ENCODE results near the gene DOC2B.

The DOC2B gene

DNA sequence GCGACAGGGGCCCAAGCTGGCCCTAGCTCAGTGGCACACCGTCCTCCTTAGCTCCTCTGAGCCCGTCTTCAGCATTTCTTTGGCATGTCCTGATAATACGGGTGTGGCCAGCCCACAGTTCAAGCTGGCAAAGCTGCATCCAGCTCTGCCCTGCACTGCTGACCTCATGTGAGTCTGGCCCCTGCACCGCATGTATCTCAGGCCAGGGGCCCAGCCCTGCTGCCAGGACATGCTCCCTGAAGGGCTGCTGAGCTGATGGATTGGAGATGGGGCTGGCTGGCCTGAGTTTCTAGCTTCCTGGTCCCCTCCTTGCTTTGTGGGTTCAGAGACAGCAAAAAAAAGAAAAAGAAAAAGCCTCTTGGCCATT lies 2.4 kb downstream of the DOC2B start:
- POLR2A ChIA-PET = no interaction called here
- CTCF ChIA-PET = interaction anchor here (0.6 kb wide), 1 partner anchor 130 kb away, joined by 3 read pairs; no protein-coding TSS in a partner anchor
- no peak for TF ChIP-seq SP1 (IDR thresholded peaks at IDR 0.05)
- TF ChIP-seq L3MBTL2 (conservative IDR thresholded peaks at IDR 0.05) = no peak
- TF ChIP-seq, protein P1, sequence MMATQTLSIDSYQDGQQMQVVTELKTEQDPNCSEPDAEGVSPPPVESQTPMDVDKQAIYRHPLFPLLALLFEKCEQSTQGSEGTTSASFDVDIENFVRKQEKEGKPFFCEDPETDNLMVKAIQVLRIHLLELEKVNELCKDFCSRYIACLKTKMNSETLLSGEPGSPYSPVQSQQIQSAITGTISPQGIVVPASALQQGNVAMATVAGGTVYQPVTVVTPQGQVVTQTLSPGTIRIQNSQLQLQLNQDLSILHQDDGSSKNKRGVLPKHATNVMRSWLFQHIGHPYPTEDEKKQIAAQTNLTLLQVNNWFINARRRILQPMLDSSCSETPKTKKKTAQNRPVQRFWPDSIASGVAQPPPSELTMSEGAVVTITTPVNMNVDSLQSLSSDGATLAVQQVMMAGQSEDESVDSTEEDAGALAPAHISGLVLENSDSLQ (IDR thresholded peaks at IDR 0.05) = no peak
- no peak for TF ChIP-seq FOXM1 (IDR thresholded peaks at IDR 0.05; ENCODE audit: borderline replicate concordance)
- no peak for TF ChIP-seq NFRKB (IDR thresholded peaks at IDR 0.05)
- TF ChIP-seq ZNF384 (IDR thresholded peaks at IDR 0.05) = no peak
- TF ChIP-seq TARDBP (IDR thresholded peaks at IDR 0.05) = no peak
- no peak for TF ChIP-seq FOXK2 (IDR thresholded peaks at IDR 0.05)
- no peak for TF ChIP-seq CTBP1 (IDR thresholded peaks at IDR 0.05; ENCODE audit: borderline replicate concordance)
- no peak for TF ChIP-seq ARNT (IDR thresholded peaks at IDR 0.05)
- no peak for TF ChIP-seq SUZ12 (IDR thresholded peaks at IDR 0.05)
- TF ChIP-seq ELF4 (IDR thresholded peaks at IDR 0.05) = no peak
- TF ChIP-seq HDGF (IDR thresholded peaks at IDR 0.05; ENCODE audit: borderline replicate concordance) = no peak
- TF ChIP-seq LEF1 (IDR thresholded peaks at IDR 0.05; ENCODE audit: borderline replicate concordance) = no peak
- no peak for DNase-seq (ENCODE audit: extremely low spot score)

DNA sequence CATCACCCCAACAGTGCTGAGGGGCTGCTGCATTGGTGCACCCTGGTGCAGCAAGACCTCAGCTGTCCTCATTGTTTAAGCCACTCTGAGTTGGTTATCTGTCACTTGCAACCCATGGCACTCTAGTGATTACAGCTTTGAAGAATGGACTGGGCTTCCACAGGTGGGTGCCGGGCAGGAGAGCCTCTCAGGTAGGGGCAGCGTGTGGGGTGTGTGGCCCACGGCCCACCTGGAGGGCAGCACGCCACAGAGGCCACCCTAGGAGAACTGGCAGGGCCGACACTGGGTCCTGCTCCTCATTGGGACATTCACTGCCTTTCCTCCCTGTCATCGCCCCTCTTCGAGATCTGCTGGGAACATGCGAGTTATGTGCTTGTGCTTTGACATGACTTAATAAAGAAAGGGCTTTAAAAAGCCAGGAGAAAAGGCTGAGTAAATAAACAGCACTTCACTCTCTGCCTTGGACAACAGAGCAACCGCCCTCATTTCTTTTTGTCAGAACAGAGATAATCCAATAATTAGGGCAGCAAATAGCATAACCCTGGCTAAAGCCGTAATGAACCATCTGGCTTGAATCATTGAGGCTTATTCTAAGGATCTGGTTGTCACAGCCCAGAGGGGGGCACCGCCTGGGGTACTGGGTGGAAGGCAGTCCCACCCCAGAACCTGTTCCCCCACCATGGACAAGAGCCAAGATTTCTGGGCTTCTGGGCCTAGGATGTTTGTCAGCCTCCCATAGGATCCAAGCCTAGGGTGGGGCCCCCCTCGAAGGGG lies 3.0 kb downstream of the DOC2B start:
- CTCF ChIA-PET = no interaction called here

DNA sequence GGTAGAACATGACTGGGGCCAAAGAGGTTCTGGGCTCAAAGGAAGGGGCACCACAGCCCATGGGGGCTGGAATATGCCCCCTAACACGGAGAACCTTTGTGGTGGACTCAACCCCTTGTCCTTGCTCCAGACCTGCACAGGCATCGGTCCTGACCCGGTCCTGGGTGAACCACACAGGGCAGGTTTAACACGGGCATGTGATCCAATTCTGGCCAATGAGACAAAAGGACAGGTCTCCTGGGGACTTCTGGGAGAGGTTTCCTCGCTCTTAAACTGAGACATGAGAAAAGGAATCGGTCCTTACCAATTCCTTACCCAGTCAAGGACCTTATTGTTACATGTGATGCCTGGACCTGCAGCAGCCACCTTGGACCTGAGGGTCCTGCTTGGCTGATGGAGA lies 3.7 kb downstream of the DOC2B start:
- POLR2A ChIA-PET = no interaction called here
- TF ChIP-seq NFRKB (IDR thresholded peaks at IDR 0.05) (no peak), SP1 (IDR thresholded peaks at IDR 0.05) (no peak), FOXK2 (IDR thresholded peaks at IDR 0.05) (no peak), FOXA1 (IDR thresholded peaks at IDR 0.05) (no peak)
- CTCF ChIA-PET = no interaction called here
- no peak for DNase-seq (ENCODE audit: extremely low spot score)

More for the DNA sequence above, 3.0 kb downstream of the DOC2B start:
- no peak for TF ChIP-seq CTBP1 (IDR thresholded peaks at IDR 0.05; ENCODE audit: borderline replicate concordance)
- TF ChIP-seq NFRKB (IDR thresholded peaks at IDR 0.05) = no peak
- TF ChIP-seq ZNF384 (IDR thresholded peaks at IDR 0.05) = no peak
- no peak for TF ChIP-seq LEF1 (IDR thresholded peaks at IDR 0.05; ENCODE audit: borderline replicate concordance)
- TF ChIP-seq, protein P1 (IDR thresholded peaks at IDR 0.05) = no peak
- TF ChIP-seq HDGF (IDR thresholded peaks at IDR 0.05; ENCODE audit: borderline replicate concordance) = no peak
- TF ChIP-seq ELF4 (IDR thresholded peaks at IDR 0.05) = no peak
- no peak for TF ChIP-seq FOXM1 (IDR thresholded peaks at IDR 0.05; ENCODE audit: borderline replicate concordance)
- no peak for TF ChIP-seq TARDBP (IDR thresholded peaks at IDR 0.05)
- no peak for TF ChIP-seq SP1 (IDR thresholded peaks at IDR 0.05)
- TF ChIP-seq ARNT (IDR thresholded peaks at IDR 0.05) = no peak
- TF ChIP-seq FOXK2 (IDR thresholded peaks at IDR 0.05) = no peak
- TF ChIP-seq BHLHE40 (IDR thresholded peaks at IDR 0.05; ENCODE audit: borderline replicate concordance) = no peak
- TF ChIP-seq L3MBTL2 (conservative IDR thresholded peaks at IDR 0.05) = no peak
- TF ChIP-seq SUZ12 (IDR thresholded peaks at IDR 0.05) = no peak
- TF ChIP-seq FOXA1 (IDR thresholded peaks at IDR 0.05) = no peak
- POLR2A ChIA-PET = no interaction called here
- DNase-seq (ENCODE audit: extremely low spot score) = no peak

DNA sequence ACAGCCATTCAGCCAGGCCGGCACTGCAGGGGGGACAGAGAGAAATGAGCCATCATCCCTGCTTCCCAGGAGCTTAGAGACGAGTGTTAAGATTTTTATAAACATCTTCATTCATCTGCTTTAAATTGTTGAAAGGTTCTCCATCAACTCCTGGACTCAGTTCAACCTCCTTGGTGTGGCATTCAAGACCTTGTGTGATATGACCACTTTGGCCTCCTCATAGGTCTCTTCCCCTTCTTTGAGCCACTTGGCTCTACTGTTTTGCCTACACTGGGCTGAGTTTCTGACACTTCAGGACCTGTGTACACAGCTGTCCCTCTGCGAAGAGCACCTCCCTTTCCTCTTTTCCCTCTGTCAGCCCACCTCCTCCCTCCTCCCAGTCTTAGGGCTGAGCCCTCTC lies 4.3 kb downstream of the DOC2B start:
- CTCF ChIA-PET = no interaction called here
- TF ChIP-seq BHLHE40 (IDR thresholded peaks at IDR 0.05; ENCODE audit: borderline replicate concordance) = no peak
- no peak for TF ChIP-seq FOXA1 (IDR thresholded peaks at IDR 0.05)
- TF ChIP-seq SP1 (IDR thresholded peaks at IDR 0.05) = no peak
- no peak for TF ChIP-seq FOXM1 (IDR thresholded peaks at IDR 0.05; ENCODE audit: borderline replicate concordance)
- TF ChIP-seq FOXK2 (IDR thresholded peaks at IDR 0.05) = no peak
- no peak for TF ChIP-seq ELF4 (IDR thresholded peaks at IDR 0.05)
- TF ChIP-seq, protein P1 (IDR thresholded peaks at IDR 0.05) = no peak
- no peak for TF ChIP-seq TARDBP (IDR thresholded peaks at IDR 0.05)
- TF ChIP-seq LEF1 (IDR thresholded peaks at IDR 0.05; ENCODE audit: borderline replicate concordance) = no peak
- TF ChIP-seq SUZ12 (IDR thresholded peaks at IDR 0.05) = no peak
- no peak for TF ChIP-seq ZNF384 (IDR thresholded peaks at IDR 0.05)
- no peak for TF ChIP-seq ARNT (IDR thresholded peaks at IDR 0.05)
- DNase-seq (ENCODE audit: extremely low spot score) = no peak
- POLR2A ChIA-PET = no interaction called here

DNA sequence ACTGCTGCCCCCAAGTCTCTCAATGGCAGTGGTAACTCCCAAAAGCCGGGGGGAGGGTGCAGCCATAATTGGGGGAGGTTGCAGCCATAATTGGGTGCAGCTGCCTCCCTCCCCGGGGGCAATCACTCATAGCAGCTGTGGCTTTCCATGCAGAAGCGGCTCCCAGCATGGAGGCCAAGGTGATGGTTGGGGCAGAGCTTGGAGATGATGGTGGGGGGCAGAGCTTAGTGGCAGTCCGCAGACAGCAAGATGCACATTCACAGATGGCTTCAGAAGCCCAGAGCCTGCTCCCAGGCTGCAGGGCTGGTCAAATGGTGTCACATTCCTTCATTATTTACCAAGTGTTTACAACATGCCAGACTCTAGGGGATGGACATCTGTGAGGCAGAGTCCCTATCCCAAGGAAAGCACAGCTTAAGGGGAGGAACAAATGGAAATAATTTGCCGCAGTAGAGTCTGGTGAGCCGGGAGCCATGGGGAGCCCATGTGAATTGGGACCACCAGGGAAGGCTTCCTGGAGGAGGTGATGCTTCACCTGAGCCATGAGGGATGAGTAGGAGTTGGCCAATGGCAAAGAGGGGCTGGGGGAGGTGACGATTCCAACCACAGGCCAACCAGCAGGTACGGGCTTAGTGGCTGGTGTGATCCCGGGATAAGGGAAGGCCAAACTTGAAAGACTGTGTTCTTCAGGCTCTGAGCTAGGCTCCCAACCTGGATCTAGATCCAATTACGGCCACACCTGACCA lies 8.1 kb downstream of the DOC2B start:
- ChIA-PET CTCF (interaction anchor here (0.6 to 1.7 kb wide), 3 partner anchors 8 to 492 kb away, joined by 3 to 6 read pairs (median 3); no protein-coding TSS in a partner anchor), POLR2A (no interaction called here)
- DNase-seq (ENCODE audit: extremely low spot score) = no peak
- TF ChIP-seq L3MBTL2 (conservative IDR thresholded peaks at IDR 0.05) = no peak

DNA sequence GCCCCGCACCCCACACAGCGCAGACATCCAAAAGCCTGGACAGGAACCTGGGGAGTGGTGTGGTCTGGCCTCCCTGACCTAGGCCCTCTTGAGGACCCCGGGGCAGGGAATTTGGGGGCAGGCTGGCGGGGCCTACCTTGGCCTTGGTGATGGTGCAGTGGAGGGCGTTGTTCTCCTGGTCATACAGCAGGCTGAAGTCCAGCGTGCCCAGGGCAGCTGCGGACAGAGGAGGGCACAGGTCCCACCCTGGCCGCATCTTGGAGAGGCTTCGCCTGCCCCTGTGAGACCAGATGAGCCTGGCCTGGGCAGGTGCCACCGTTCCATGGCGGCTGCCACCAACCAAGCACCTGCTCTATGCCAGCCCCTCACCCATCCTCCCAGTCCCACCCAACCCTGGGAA lies 9.0 kb downstream of the DOC2B start:
- ChIA-PET POLR2A (no interaction called here), CTCF (no interaction called here)
- no peak for DNase-seq (ENCODE audit: extremely low spot score)
- no peak for TF ChIP-seq CTBP1 (IDR thresholded peaks at IDR 0.05; ENCODE audit: borderline replicate concordance)
- no peak for TF ChIP-seq FOXM1 (IDR thresholded peaks at IDR 0.05; ENCODE audit: borderline replicate concordance)
- no peak for TF ChIP-seq FOXA1 (IDR thresholded peaks at IDR 0.05)
- no peak for TF ChIP-seq NFRKB (IDR thresholded peaks at IDR 0.05)
- no peak for TF ChIP-seq SP1 (IDR thresholded peaks at IDR 0.05)
